ENCODE data around the gene RHBG.

GRCh38 chr1:156373546-156373945 lies 4.5 kb downstream of the RHBG start:
- TF ChIP-seq CTCF (IDR thresholded peaks at IDR 0.05) (no peak), EZH2 (IDR thresholded peaks at IDR 0.05; ENCODE audit: borderline replicate concordance, insufficient read depth, low read depth, low read length, poor library complexity, severe bottlenecking) (no peak)

All from B cell (primary cell).